ENCODE data around the gene ZNF839. TPM values are rescaled to one million over a fixed set of nuclear protein-coding genes. Genes with fewer than 3 reads are reported as not detected.

Gene ZNF839
- polyA plus RNA-seq, 1 of the 3 experiments (the other 2 are of a cell fraction): 15.4 TPM

GRCh38 chr14:102283631-102284129 is 35.9 kb upstream of the ZNF839 start:
- CTCF ChIA-PET: interaction anchor here (0.6 to 1.4 kb wide), 4 partner anchors 29 to 33 kb away, joined by 3 to 4 read pairs (median 4); no protein-coding TSS in a partner anchor
- H3K79me2 ChIP-seq (ENCODE audit: insufficient read depth): no peaks in the 10 kb centered on the region

GRCh38 chr14:102285106-102285505 is 34.4 kb upstream of the ZNF839 start:
- CTCF ChIA-PET: no interaction called here
- 94% methylated on average over 2 of the region's 2 CpGs for WGBS (ENCODE audit: low lambda C conversion rate)
- Histone ChIP-seq H3K27me3 (ENCODE audit: insufficient read depth) (no peaks in the 10 kb centered on the region), H3K4me1 (ENCODE audit: control insufficient read depth in 1 of 2, insufficient read depth in 2 of 2, low read depth in 1 of 2, low read length in 1 of 2) (0 out of 4 replicates have a peak, but pooled peaks cover 0 to 3% of the 10 kb centered on the region in 2 experiments), H3K4me3 (ENCODE audit: low read depth in 2 of 2, low read length in 1 of 2) (no peak overlapping the region), H3K9me3 (no peaks in the 10 kb centered on the region), H3K9me2 (no peaks in the 10 kb centered on the region), H2AFZ (ENCODE audit: low read depth) (no peak overlapping the region), H3F3A (replicated peaks; ENCODE audit: insufficient read depth) (peaks cover 13% of the 10 kb centered on the region), H3K79me2 (ENCODE audit: insufficient read depth) (no peaks in the 10 kb centered on the region), H3K4me2 (no peak overlapping the region), H4K20me1 (ENCODE audit: insufficient read depth) (no peaks in the 10 kb centered on the region), H3K36me3 (replicated peaks in 1 of 2; ENCODE audit: control insufficient read depth in 1 of 2, insufficient read depth in 2 of 2, low read length in 1 of 2) (no peaks in the 10 kb centered on the region), H3K27ac (ENCODE audit: low read depth in 2 of 2, low read length in 1 of 2) (no peak overlapping the region), H3K9ac (no peak overlapping the region)
- no peak for DNase-seq
- TF ChIP-seq FOXJ3 (CRISPR knock-in tag; IDR thresholded peaks at IDR 0.05) (no peak), USF2 (IDR thresholded peaks at IDR 0.05; ENCODE audit: borderline replicate concordance, low read depth, low read length) (no peak), JUND (IDR thresholded peaks at IDR 0.05) (no peak), ZBTB33 (IDR thresholded peaks at IDR 0.05; ENCODE audit: borderline replicate concordance, low read depth) (no peak), RFX5 (IDR thresholded peaks at IDR 0.05; ENCODE audit: low read length) (no peak), REST (IDR thresholded peaks at IDR 0.05; ENCODE audit: low read depth, low read length) (no peak)
- POLR2A ChIA-PET: no interaction called here

More at GRCh38 chr14:102283631-102284129, 35.9 kb upstream of the ZNF839 start:
- H3K4me2 ChIP-seq: no peak overlapping the region
- no peak overlapping the region for H3K4me3 ChIP-seq (ENCODE audit: low read depth in 2 of 2, low read length in 1 of 2)
- H3K27me3 ChIP-seq (ENCODE audit: insufficient read depth): no peaks in the 10 kb centered on the region
- POLR2A ChIA-PET: no interaction called here
- no peaks in the 10 kb centered on the region for H3K9me3 ChIP-seq
- H3K9me2 ChIP-seq: no peaks in the 10 kb centered on the region
- no peaks in the 10 kb centered on the region for H4K20me1 ChIP-seq (ENCODE audit: insufficient read depth)
- H3K27ac ChIP-seq (ENCODE audit: low read depth in 2 of 2, low read length in 1 of 2): no peak overlapping the region
- H3K36me3 ChIP-seq (replicated peaks in 1 of 2; ENCODE audit: control insufficient read depth in 1 of 2, insufficient read depth in 2 of 2, low read length in 1 of 2): no peaks in the 10 kb centered on the region
- peaks cover 26% of the 10 kb centered on the region for H3F3A ChIP-seq (replicated peaks; ENCODE audit: insufficient read depth)
- no peak overlapping the region for H2AFZ ChIP-seq (ENCODE audit: low read depth)
- H3K4me1 ChIP-seq (ENCODE audit: control insufficient read depth in 1 of 2, insufficient read depth in 2 of 2, low read depth in 1 of 2, low read length in 1 of 2): peaks cover 0 to 17% of the 10 kb centered on the region in 2 experiments; a peak in 1 of 4 replicates
- no peak for DNase-seq
- TF ChIP-seq POLR2AphosphoS5 (IDR thresholded peaks at IDR 0.05; ENCODE audit: low read depth, low read length) (no peak), GATA2 (CRISPR knock-in tag; IDR thresholded peaks at IDR 0.05) (no peak), NFIC (IDR thresholded peaks at IDR 0.05; ENCODE audit: borderline replicate concordance) (no peak), MXI1 (IDR thresholded peaks at IDR 0.05; ENCODE audit: low read depth, low read length) (no peak), USF2 (IDR thresholded peaks at IDR 0.05; ENCODE audit: borderline replicate concordance, low read depth, low read length) (no peak), CHD2 (IDR thresholded peaks at IDR 0.05; ENCODE audit: low read length, partially characterized antibody) (no peak)
- WGBS (ENCODE audit: low lambda C conversion rate): 83% methylated on average over 2 of the region's 2 CpGs
- H3K9ac ChIP-seq: no peak overlapping the region
